HG03060 (cell line): ENCODE results near the gene CIPC.

Source experiments
- ATAC-seq: cut with Tn5 transposase; IDR thresholded peaks from one replicate; pipeline ENCODE4 v1.9.1; 2021; ENCODE audit warnings: low read depth, moderate number of reproducible peaks; ENCODE audit not compliant: unreplicated experiment

Gene CIPC

GRCh38 chr14:77068517-77069200 is 29.4 kb upstream of the CIPC start:
- no peak for ATAC-seq

GRCh38 chr14:77069551-77069950 is 28.5 kb upstream of the CIPC start:
- ATAC-seq = no peak

- no peak for ATAC-seq
Observed at GRCh38 chr14:77071938-77072388, 26.1 kb upstream of the CIPC start.

- ATAC-seq = no peak
Observed at GRCh38 chr14:77074969-77075368, 23.1 kb upstream of the CIPC start.

- no peak for ATAC-seq
Observed at GRCh38 chr14:77076113-77076631, 21.9 kb upstream of the CIPC start.

GRCh38 chr14:77077040-77077439 is 21.0 kb upstream of the CIPC start:
- ATAC-seq = no peak

GRCh38 chr14:77082356-77082755 is 15.7 kb upstream of the CIPC start:
- ATAC-seq = no peak

- no peak for ATAC-seq
Observed at GRCh38 chr14:77083082-77083481, 15.0 kb upstream of the CIPC start.

- no peak for ATAC-seq
Observed at GRCh38 chr14:77084985-77085384, 13.1 kb upstream of the CIPC start.

GRCh38 chr14:77085538-77085937 is 12.5 kb upstream of the CIPC start:
- ATAC-seq = no peak

- ATAC-seq = no peak
Observed at GRCh38 chr14:77086017-77086727, 11.9 kb upstream of the CIPC start.

GRCh38 chr14:77086951-77087350 is 11.1 kb upstream of the CIPC start:
- no peak for ATAC-seq

- no peak for ATAC-seq
Observed at GRCh38 chr14:77087631-77088030, 10.4 kb upstream of the CIPC start.

- no peak for ATAC-seq
Observed at GRCh38 chr14:77088219-77088618, 9.8 kb upstream of the CIPC start.

- ATAC-seq = no peak
Observed at GRCh38 chr14:77088645-77089044, 9.4 kb upstream of the CIPC start.

GRCh38 chr14:77091518-77091917 is 6.5 kb upstream of the CIPC start:
- no peak for ATAC-seq

- no peak for ATAC-seq
Observed at GRCh38 chr14:77092676-77093075, 5.4 kb upstream of the CIPC start.

- no peak for ATAC-seq
Observed at GRCh38 chr14:77094672-77095284, 3.3 kb upstream of the CIPC start.

- peak; percentile 15 for ATAC-seq
Observed at GRCh38 chr14:77097006-77097699, 905 bp upstream of the CIPC start.

GRCh38 chr14:77098529-77099353 is 683 bp downstream of the CIPC start:
- no peak for ATAC-seq
